Measurements from ENCODE around the gene NUTM2A.
"Not testable (repeated sequence)": the region's sequence is repeated elsewhere in the genome, so short reads cannot be mapped to it uniquely, and the experiment has no call there.

NUTM2A gene

DNA sequence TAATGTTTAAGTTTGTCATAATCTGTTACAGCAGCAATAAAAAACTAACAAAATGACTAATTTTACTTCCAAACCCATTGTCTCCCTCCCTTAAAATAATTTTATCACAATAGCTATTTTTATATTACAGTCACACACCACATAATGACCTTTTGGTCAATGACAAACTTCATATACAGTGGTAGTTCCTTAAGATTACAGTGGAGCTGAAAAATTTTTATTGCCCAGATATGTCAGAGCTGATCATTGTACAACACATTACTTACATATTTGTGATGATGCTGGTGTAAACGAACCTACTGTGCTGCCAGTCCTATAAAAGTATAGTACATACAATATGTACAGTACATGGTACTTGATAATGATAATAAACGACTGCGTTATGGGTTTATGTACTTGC, 22.1 kb downstream of the NUTM2A start:
- WGBS (ENCODE audit: insufficient coverage), result no CpG with 5 or more reads among the region's 3 CpGs
- POLR2A ChIA-PET, CTCF ChIA-PET: not testable (repeated sequence)

DNA sequence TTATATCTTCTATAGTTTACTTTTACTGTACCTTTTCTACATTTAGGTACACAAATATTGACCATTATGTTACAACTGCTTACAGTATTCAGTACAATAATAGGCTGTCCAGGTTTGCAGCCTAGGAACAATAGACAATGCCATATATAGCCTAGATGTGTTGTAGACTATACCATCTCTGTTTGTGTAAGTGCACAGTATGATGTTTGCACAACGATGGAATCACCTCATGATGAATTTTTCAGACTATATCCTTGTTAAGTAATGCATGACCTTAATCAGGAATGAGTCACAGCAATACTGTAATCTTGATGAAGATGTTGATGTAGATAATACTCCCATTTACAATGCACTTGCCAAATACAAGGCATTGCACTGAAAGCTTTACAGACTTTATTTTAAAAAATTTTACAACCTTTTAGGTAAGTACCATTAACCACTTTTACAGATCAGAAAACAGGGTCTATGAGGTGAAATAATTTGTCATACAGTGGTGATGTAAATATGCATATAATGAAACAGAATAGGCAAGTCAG, 23.6 kb downstream of the NUTM2A start:
- H3K27me3 ChIP-seq (replicated peaks in 2 of 5; ENCODE audit: control insufficient read depth in 4 of 5, insufficient read depth in 5 of 5, low read length in 4 of 5); H3K9me3 ChIP-seq (ENCODE audit: control extremely low read depth in 1 of 5, control insufficient read depth in 4 of 5, insufficient read depth in 2 of 5, low read depth in 1 of 5, low read length in 4 of 5); POLR2A ChIA-PET; CTCF ChIA-PET; DNase-seq; H3K27ac ChIP-seq (ENCODE audit: insufficient read depth in 1 of 2, low read depth in 1 of 2, low read length in 2 of 2, poor library complexity in 1 of 2, severe bottlenecking in 2 of 2); H3K4me1 ChIP-seq (ENCODE audit: control extremely low read depth in 1 of 4, control insufficient read depth in 4 of 4, insufficient read depth in 4 of 4, low read length in 3 of 4); H3K4me3 ChIP-seq (ENCODE audit: control insufficient read depth in 1 of 7, extremely low read depth in 1 of 7, insufficient read depth in 4 of 7, low read depth in 2 of 7, low read length in 6 of 7); H3K36me3 ChIP-seq (ENCODE audit: control insufficient read depth in 4 of 4, insufficient read depth in 4 of 4, low read length in 3 of 4): not testable (repeated sequence)
- no CpG with 5 or more reads among the region's 1 CpG for WGBS (ENCODE audit: insufficient coverage)

More for the DNA sequence above, 22.1 kb downstream of the NUTM2A start:
- not testable (repeated sequence) for H3K36me3 ChIP-seq (ENCODE audit: control insufficient read depth in 4 of 4, insufficient read depth in 4 of 4, low read length in 3 of 4); H3K9me3 ChIP-seq (ENCODE audit: control extremely low read depth in 1 of 5, control insufficient read depth in 4 of 5, insufficient read depth in 2 of 5, low read depth in 1 of 5, low read length in 4 of 5); H3K27me3 ChIP-seq (replicated peaks in 2 of 5; ENCODE audit: control insufficient read depth in 4 of 5, insufficient read depth in 5 of 5, low read length in 4 of 5); DNase-seq; H3K4me3 ChIP-seq (ENCODE audit: control insufficient read depth in 1 of 7, extremely low read depth in 1 of 7, insufficient read depth in 4 of 7, low read depth in 2 of 7, low read length in 6 of 7); H3K4me1 ChIP-seq (ENCODE audit: control extremely low read depth in 1 of 4, control insufficient read depth in 4 of 4, insufficient read depth in 4 of 4, low read length in 3 of 4); H3K27ac ChIP-seq (ENCODE audit: insufficient read depth in 1 of 2, low read depth in 1 of 2, low read length in 2 of 2, poor library complexity in 1 of 2, severe bottlenecking in 2 of 2)

DNA sequence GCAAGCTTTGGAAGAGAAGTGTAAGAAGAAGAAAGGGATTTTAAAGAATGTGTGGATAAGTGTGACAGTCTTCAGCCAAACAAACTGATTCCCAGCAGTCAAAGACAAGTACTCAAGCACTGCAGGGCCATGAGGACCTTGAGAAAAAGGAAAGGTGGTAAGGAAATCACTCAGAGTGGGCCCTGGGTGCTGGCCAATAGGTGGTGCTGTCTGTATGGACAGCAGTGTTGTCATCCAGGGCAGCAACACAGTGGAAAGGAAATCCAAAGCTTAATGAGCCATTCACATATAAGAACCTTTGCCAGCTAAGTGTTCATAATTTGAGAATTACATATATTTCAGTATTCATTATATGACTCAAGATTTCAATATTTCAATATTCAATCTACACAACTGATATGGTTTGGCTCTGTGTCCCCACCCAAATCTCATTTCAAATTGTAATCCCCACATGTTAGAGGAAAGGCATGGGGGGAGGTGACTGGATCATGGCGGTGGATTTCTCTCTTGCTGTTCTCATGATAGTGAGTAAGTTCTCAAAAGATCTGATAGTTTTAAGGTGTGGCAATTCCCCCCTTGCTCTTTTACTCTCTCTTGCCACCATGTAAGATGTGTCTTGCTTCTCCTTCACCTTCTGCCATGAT, 55.6 kb downstream of the NUTM2A start:
- H3K4me1 ChIP-seq (ENCODE audit: control extremely low read depth in 1 of 4, control insufficient read depth in 4 of 4, insufficient read depth in 4 of 4, low read length in 3 of 4); DNase-seq; H3K27me3 ChIP-seq (replicated peaks in 2 of 5; ENCODE audit: control insufficient read depth in 4 of 5, insufficient read depth in 5 of 5, low read length in 4 of 5); H3K27ac ChIP-seq (ENCODE audit: insufficient read depth in 1 of 2, low read depth in 1 of 2, low read length in 2 of 2, poor library complexity in 1 of 2, severe bottlenecking in 2 of 2); POLR2A ChIA-PET; H3K9me3 ChIP-seq (ENCODE audit: control extremely low read depth in 1 of 5, control insufficient read depth in 4 of 5, insufficient read depth in 2 of 5, low read depth in 1 of 5, low read length in 4 of 5); CTCF ChIA-PET; H3K36me3 ChIP-seq (ENCODE audit: control insufficient read depth in 4 of 4, insufficient read depth in 4 of 4, low read length in 3 of 4); H3K4me3 ChIP-seq (ENCODE audit: control insufficient read depth in 1 of 7, extremely low read depth in 1 of 7, insufficient read depth in 4 of 7, low read depth in 2 of 7, low read length in 6 of 7): not testable (repeated sequence)
- no CpG with 5 or more reads among the region's 1 CpG for WGBS (ENCODE audit: insufficient coverage)
